Mesenchymal stem cell (in vitro differentiated cells and primary cell): ENCODE results near the gene AXIN1.
A peak's percentile ranks its signal among the peaks of the same experiment; 100 is the strongest.

Source experiments
- DNase-seq: peaks from one replicate; pipeline ENCODE4 v3.0.0-alpha.2; 2013
- H2AFZ ChIP-seq: one replicate; pipeline ENCODE4 v1.6.1; 2013; ENCODE audit warnings: low read depth, mild to moderate bottlenecking, control low read depth, inconsistent platforms, low read length, moderate library complexity
- H2AK5ac ChIP-seq: 2 replicates; pipeline ENCODE4 v1.6.1; 2013; ENCODE audit warnings: low read length, moderate library complexity, mild to moderate bottlenecking, inconsistent platforms; ENCODE audit not compliant: severe bottlenecking
- H2BK120ac ChIP-seq: one replicate; pipeline ENCODE4 v1.6.1; 2013; ENCODE audit warnings: low read depth, mild to moderate bottlenecking, inconsistent platforms, low read length, moderate library complexity
- H2BK12ac ChIP-seq, 2 experiments: one replicate each; pipeline ENCODE4 v1.6.1; 2013; ENCODE audit warnings: inconsistent platforms in 2 of 2, low read length in 2 of 2, mild to moderate bottlenecking in 2 of 2, moderate library complexity in 2 of 2, control low read depth in 1 of 2
- H2BK15ac ChIP-seq: one replicate; pipeline ENCODE4 v1.6.1; 2013; ENCODE audit warnings: mild to moderate bottlenecking, low read depth, inconsistent platforms; ENCODE audit not compliant: poor library complexity, severe bottlenecking
- H2BK5ac ChIP-seq: 2 replicates; pipeline ENCODE4 v1.6.1; 2013; ENCODE audit warnings: low read depth, mild to moderate bottlenecking, low read length, control low read depth, inconsistent platforms; ENCODE audit not compliant: poor library complexity, severe bottlenecking
- H3K14ac ChIP-seq, 2 experiments: one replicate each; pipeline ENCODE4 v1.6.1; 2013; ENCODE audit warnings: inconsistent platforms in 2 of 2, low read length in 2 of 2, control low read depth in 1 of 2, mild to moderate bottlenecking in 1 of 2, moderate library complexity in 1 of 2
- H3K18ac ChIP-seq, 2 experiments: one replicate each; pipeline ENCODE4 v1.6.1; 2013; ENCODE audit warnings: inconsistent platforms in 2 of 2, low read length in 2 of 2, control low read depth in 1 of 2, low read depth in 1 of 2, mild to moderate bottlenecking in 1 of 2
- H3K23ac ChIP-seq, 2 experiments: one replicate each; pipeline ENCODE4 v1.6.1; 2013; ENCODE audit warnings: inconsistent platforms in 2 of 2, low read length in 2 of 2, mild to moderate bottlenecking in 2 of 2, moderate library complexity in 2 of 2, control low read depth in 1 of 2
- H3K27ac ChIP-seq: 2 replicates; pipeline ENCODE4 v1.5.1; 2013; ENCODE audit warnings: mild to moderate bottlenecking, moderate library complexity, low read length, control low read depth, inconsistent platforms; ENCODE audit not compliant: poor library complexity, severe bottlenecking
- H3K27me3 ChIP-seq, 2 experiments: 2 replicates each; pipeline versions ENCODE4 v1.6.1 to v1.7.0; 2013; ENCODE audit warnings: low read length in 2 of 2, mild to moderate bottlenecking in 2 of 2, moderate library complexity in 2 of 2, control low read depth in 1 of 2, inconsistent platforms in 1 of 2; ENCODE audit not compliant: control insufficient read depth in 1 of 2, insufficient read depth in 1 of 2
- H3K36me3 ChIP-seq, 2 experiments: 2 replicates each; pipeline versions ENCODE4 v1.6.1 to v1.7.0; 2013; ENCODE audit warnings: low read length in 2 of 2, control low read depth in 1 of 2, inconsistent platforms in 1 of 2, low read depth in 1 of 2, mild to moderate bottlenecking in 1 of 2; ENCODE audit not compliant: insufficient read depth in 2 of 2, control insufficient read depth in 1 of 2
- H3K4ac ChIP-seq, 2 experiments: one replicate each; pipeline ENCODE4 v1.6.1; 2013; ENCODE audit warnings: inconsistent platforms in 2 of 2, low read length in 2 of 2, mild to moderate bottlenecking in 2 of 2, moderate library complexity in 2 of 2, control low read depth in 1 of 2, low read depth in 1 of 2
- H3K4me1 ChIP-seq: 2 replicates; pipeline ENCODE4 v1.6.1; 2013; ENCODE audit warnings: low read depth, low read length, control low read depth; ENCODE audit not compliant: control insufficient read depth, insufficient read depth
- H3K4me2 ChIP-seq: 2 replicates; pipeline ENCODE4 v1.6.1; 2013; ENCODE audit warnings: low read length, mild to moderate bottlenecking, inconsistent platforms; ENCODE audit not compliant: poor library complexity, severe bottlenecking
- H3K4me3 ChIP-seq, 2 experiments: 2 replicates each; pipeline versions ENCODE4 v1.5.1 to v1.7.0; 2013; ENCODE audit warnings: low read length in 2 of 2, mild to moderate bottlenecking in 2 of 2, control low read depth in 1 of 2, low read depth in 1 of 2; ENCODE audit not compliant: insufficient read depth in 1 of 2
- H3K79me1 ChIP-seq: replicated peaks from 2 replicates; pipeline ENCODE4 v1.6.1; 2013; ENCODE audit warnings: mild to moderate bottlenecking, control low read depth, low read length, inconsistent platforms; ENCODE audit not compliant: poor library complexity, severe bottlenecking
- H3K9ac ChIP-seq: 2 replicates; pipeline ENCODE4 v1.7.0; 2013; ENCODE audit warnings: mild to moderate bottlenecking, low read length, moderate library complexity
- H3K9me3 ChIP-seq: 2 replicates; pipeline ENCODE4 v1.7.0; 2013; ENCODE audit warnings: mild to moderate bottlenecking, low read length; ENCODE audit not compliant: control insufficient read depth
- H4K8ac ChIP-seq: one replicate; pipeline ENCODE4 v1.6.1; 2013; ENCODE audit warnings: inconsistent platforms, mild to moderate bottlenecking, low read length, moderate library complexity
- H4K91ac ChIP-seq: one replicate; pipeline ENCODE4 v1.6.1; 2013; ENCODE audit warnings: mild to moderate bottlenecking, low read length, inconsistent platforms
- WGBS: methylation state at CpG from one replicate; pipeline ENCODE4 v1.1.7; 2013; ENCODE audit warnings: mixed read lengths; 5-methylcytosine and 5-hydroxymethylcytosine counted together

Gene AXIN1

GRCh38 chr16:265002-265529 lies 87.5 kb downstream of the AXIN1 start:
- Histone ChIP-seq H3K79me1 (no peaks in the 10 kb centered on the region), H3K4me2 (no peak overlapping the region), H3K4me3 (no peak overlapping the region), H3K23ac (no peak overlapping the region), H3K4ac (no peak overlapping the region), H3K27me3 (peaks cover 0 to 11% of the 10 kb centered on the region in 2 experiments), H2BK12ac (no peak overlapping the region), H2BK5ac (no peak overlapping the region), H3K14ac (no peak overlapping the region), H3K9ac (no peak overlapping the region), H2AK5ac (no peak overlapping the region), H3K36me3 (peaks cover 43 to 60% of the 10 kb centered on the region in 2 experiments), H3K27ac (no peak overlapping the region), H4K91ac (peak overlapping the region; percentile 24), H2AFZ (no peak overlapping the region), H3K4me1 (peaks cover 3% of the 10 kb centered on the region), H3K18ac (no peak overlapping the region), H2BK120ac (no peak overlapping the region), H3K9me3 (no peaks in the 10 kb centered on the region), H4K8ac (no peak overlapping the region), H2BK15ac (no peak overlapping the region)
- DNase-seq: no peak
- WGBS: 95% methylated on average over 14 of the region's 14 CpGs

- no peak overlapping the region for H2BK120ac ChIP-seq
- 95% methylated on average over 23 of the region's 23 CpGs for WGBS
- no peak overlapping the region for H3K4me2 ChIP-seq
- no peak overlapping the region for H3K14ac ChIP-seq
- no peak overlapping the region for H2BK15ac ChIP-seq
- no peak overlapping the region for H4K91ac ChIP-seq
- no peaks in the 10 kb centered on the region for H3K79me1 ChIP-seq
- no peak overlapping the region for H3K18ac ChIP-seq
- DNase-seq: no peak
- no peak overlapping the region for H3K4ac ChIP-seq
- H2AK5ac ChIP-seq: no peak overlapping the region
- no peak overlapping the region for H3K23ac ChIP-seq
- no peak overlapping the region for H3K9ac ChIP-seq
- H3K27ac ChIP-seq: no peak overlapping the region
- H2BK5ac ChIP-seq: no peak overlapping the region
- no peak overlapping the region for H4K8ac ChIP-seq
- H3K9me3 ChIP-seq: no peaks in the 10 kb centered on the region
- peaks cover 0 to 9% of the 10 kb centered on the region in 2 experiments for H3K27me3 ChIP-seq
- H3K4me1 ChIP-seq: peaks cover 4% of the 10 kb centered on the region
- peak overlapping the region in 1 of 2 experiments; percentile 3 for H3K4me3 ChIP-seq
- peaks cover 49 to 66% of the 10 kb centered on the region in 2 experiments for H3K36me3 ChIP-seq
- H2BK12ac ChIP-seq: no peak overlapping the region
- no peak overlapping the region for H2AFZ ChIP-seq
Measured at GRCh38 chr16:264440-264951, 88.0 kb downstream of the AXIN1 start.

- H3K4ac ChIP-seq: no peak overlapping the region
- no peak overlapping the region for H3K4me3 ChIP-seq
- H2BK12ac ChIP-seq: no peak overlapping the region
- H2AK5ac ChIP-seq: no peak overlapping the region
- WGBS: 96% methylated on average over 17 of the region's 17 CpGs
- no peak overlapping the region for H2BK15ac ChIP-seq
- H3K79me1 ChIP-seq: no peaks in the 10 kb centered on the region
- no peak overlapping the region for H4K91ac ChIP-seq
- no peak overlapping the region for H3K27ac ChIP-seq
- no peak overlapping the region for H2BK120ac ChIP-seq
- no peak overlapping the region for H2AFZ ChIP-seq
- H3K14ac ChIP-seq: no peak overlapping the region
- no peak overlapping the region for H3K18ac ChIP-seq
- no peak overlapping the region for H3K4me2 ChIP-seq
- no peak overlapping the region for H2BK5ac ChIP-seq
- H3K23ac ChIP-seq: no peak overlapping the region
- no peak overlapping the region for H4K8ac ChIP-seq
- DNase-seq: no peak
- H3K36me3 ChIP-seq: peaks cover 54 to 70% of the 10 kb centered on the region in 2 experiments
- no peaks in the 10 kb centered on the region for H3K9me3 ChIP-seq
- H3K27me3 ChIP-seq: peaks cover 0 to 3% of the 10 kb centered on the region in 2 experiments
- peaks cover 4% of the 10 kb centered on the region for H3K4me1 ChIP-seq
- no peak overlapping the region for H3K9ac ChIP-seq
Measured at GRCh38 chr16:263944-264343, 88.6 kb downstream of the AXIN1 start.

GRCh38 chr16:263182-263774 lies 89.2 kb downstream of the AXIN1 start:
- no peak overlapping the region for H3K4me3 ChIP-seq
- no peak overlapping the region for H3K4ac ChIP-seq
- H4K91ac ChIP-seq: peak overlapping the region; percentile 62
- DNase-seq: no peak
- H2BK5ac ChIP-seq: no peak overlapping the region
- no peak overlapping the region for H2BK12ac ChIP-seq
- H3K9me3 ChIP-seq: no peaks in the 10 kb centered on the region
- H3K18ac ChIP-seq: no peak overlapping the region
- no peak overlapping the region for H2BK15ac ChIP-seq
- H3K36me3 ChIP-seq: peaks cover 55 to 70% of the 10 kb centered on the region in 2 experiments
- no peak overlapping the region for H3K14ac ChIP-seq
- no peaks in the 10 kb centered on the region for H3K27me3 ChIP-seq
- H3K23ac ChIP-seq: no peak overlapping the region
- H3K4me1 ChIP-seq: peaks cover 4% of the 10 kb centered on the region
- no peak overlapping the region for H2AFZ ChIP-seq
- WGBS: 96% methylated on average over 35 of the region's 35 CpGs
- H4K8ac ChIP-seq: no peak overlapping the region
- H3K27ac ChIP-seq: no peak overlapping the region
- H3K4me2 ChIP-seq: no peak overlapping the region
- H2BK120ac ChIP-seq: no peak overlapping the region
- no peaks in the 10 kb centered on the region for H3K79me1 ChIP-seq
- no peak overlapping the region for H3K9ac ChIP-seq
- no peak overlapping the region for H2AK5ac ChIP-seq
